ENCODE results near the gene ELP2.
"Not testable (repeated sequence)": the region's sequence is repeated elsewhere in the genome, so short reads cannot be mapped to it uniquely, and the experiment has no call there.

Gene ELP2

GRCh38 chr18:36116771-36117170 is 12.9 kb upstream of the ELP2 start:
- not testable (repeated sequence) for DNase-seq (ENCODE audit: low read depth in 2 of 2, low spot score in 1 of 2)

- no peak for DNase-seq (ENCODE audit: low read depth in 2 of 2, low spot score in 1 of 2)
Observed at GRCh38 chr18:36120297-36120696, 9.4 kb upstream of the ELP2 start.

GRCh38 chr18:36124841-36125240 is 4.9 kb upstream of the ELP2 start:
- DNase-seq (ENCODE audit: low read depth in 2 of 2, low spot score in 1 of 2): no peak

- no peak for DNase-seq (ENCODE audit: low read depth in 2 of 2, low spot score in 1 of 2)
Observed at GRCh38 chr18:36126668-36127067, 3.0 kb upstream of the ELP2 start.

GRCh38 chr18:36127836-36128529 is 1.7 kb upstream of the ELP2 start:
- DNase-seq (ENCODE audit: low read depth in 2 of 2, low spot score in 1 of 2): no peak

- no peak for DNase-seq (ENCODE audit: low read depth in 2 of 2, low spot score in 1 of 2)
Observed at GRCh38 chr18:36128530-36128870, 1.2 kb upstream of the ELP2 start.

- DNase-seq (ENCODE audit: low read depth in 2 of 2, low spot score in 1 of 2): no peak
Observed at GRCh38 chr18:36128907-36129299, 796 bp upstream of the ELP2 start.

GRCh38 chr18:36130039-36130831 is 536 bp downstream of the ELP2 start:
- DNase-seq (ENCODE audit: low read depth in 2 of 2, low spot score in 1 of 2): no peak

- DNase-seq (ENCODE audit: low read depth in 2 of 2, low spot score in 1 of 2): no peak
Observed at GRCh38 chr18:36130883-36131653, 1.4 kb downstream of the ELP2 start.

- DNase-seq (ENCODE audit: low read depth in 2 of 2, low spot score in 1 of 2): no peak
Observed at GRCh38 chr18:36131692-36132483, 2.2 kb downstream of the ELP2 start.

GRCh38 chr18:36132756-36133155 is 3.1 kb downstream of the ELP2 start:
- no peak for DNase-seq (ENCODE audit: low read depth in 2 of 2, low spot score in 1 of 2)

- DNase-seq (ENCODE audit: low read depth in 2 of 2, low spot score in 1 of 2): no peak
Observed at GRCh38 chr18:36135264-36135663, 5.6 kb downstream of the ELP2 start.

- DNase-seq (ENCODE audit: low read depth in 2 of 2, low spot score in 1 of 2): no peak
Observed at GRCh38 chr18:36139245-36139644, 9.5 kb downstream of the ELP2 start.

- DNase-seq (ENCODE audit: low read depth in 2 of 2, low spot score in 1 of 2): no peak
Observed at GRCh38 chr18:36141576-36141975, 11.9 kb downstream of the ELP2 start.

- DNase-seq (ENCODE audit: low read depth in 2 of 2, low spot score in 1 of 2): no peak
Observed at GRCh38 chr18:36142751-36143150, 13.1 kb downstream of the ELP2 start.

GRCh38 chr18:36143391-36143790 is 13.7 kb downstream of the ELP2 start:
- no peak for DNase-seq (ENCODE audit: low read depth in 2 of 2, low spot score in 1 of 2)

- DNase-seq (ENCODE audit: low read depth in 2 of 2, low spot score in 1 of 2): no peak
Observed at GRCh38 chr18:36149514-36150289, 20.0 kb downstream of the ELP2 start.

- no peak for DNase-seq (ENCODE audit: low read depth in 2 of 2, low spot score in 1 of 2)
Observed at GRCh38 chr18:36152781-36153180, 23.1 kb downstream of the ELP2 start.

- no peak for DNase-seq (ENCODE audit: low read depth in 2 of 2, low spot score in 1 of 2)
Observed at GRCh38 chr18:36153203-36153602, 23.5 kb downstream of the ELP2 start.

GRCh38 chr18:36153771-36154170 is 24.1 kb downstream of the ELP2 start:
- no peak for DNase-seq (ENCODE audit: low read depth in 2 of 2, low spot score in 1 of 2)
